SK-N-SH treated with all-trans-retinoic acid at 6 μM for 48 hours (cell line): ENCODE data around the gene PDF.

ENCODE experiments used
- ATAC-seq: fragments of 200-7000 bp; cut with Tn5 transposase; 3 replicates; pipeline ENCODE4 v1.9.1; 2020; ENCODE audit warnings: mild to moderate bottlenecking, moderate library complexity
- ARNTL ChIP-seq: fragments of 450-650 bp; formaldehyde crosslinking; IDR thresholded peaks from 2 replicates; pipeline ENCODE4 v1.5.0; 2020; ENCODE audit warnings: low read depth, mild to moderate bottlenecking, moderate library complexity, borderline replicate concordance
- BACH2 ChIP-seq: fragments of 250-450 bp; sonication (Bioruptor Pico); IDR thresholded peaks from 2 replicates; pipeline ENCODE4 v1.9.0; 2021; ENCODE audit warnings: mild to moderate bottlenecking, borderline replicate concordance
- CSDC2 ChIP-seq: fragments of 250-450 bp; sonication (Bioruptor Pico); IDR thresholded peaks from 2 replicates; pipeline ENCODE4 v1.5.0; 2020; ENCODE audit warnings: mild to moderate bottlenecking, moderate library complexity
- ESRRG ChIP-seq: fragments of 250-450 bp; sonication (Bioruptor Pico); IDR thresholded peaks from 2 replicates; pipeline ENCODE4 v1.6.1; 2021; ENCODE audit warnings: mild to moderate bottlenecking
- GLIS3 ChIP-seq: fragments of 250-450 bp; sonication (Bioruptor Pico); IDR thresholded peaks from 2 replicates; pipeline ENCODE4 v1.5.0; 2020; ENCODE audit warnings: mild to moderate bottlenecking, moderate library complexity
- ISL1 ChIP-seq: fragments of 250-450 bp; sonication (Bioruptor Pico); IDR thresholded peaks from 2 replicates; pipeline ENCODE4 v2.1.2; 2022; ENCODE audit warnings: mild to moderate bottlenecking, moderate library complexity
- OSR1 ChIP-seq: fragments of 250-450 bp; sonication (Bioruptor Pico); IDR thresholded peaks from 2 replicates; pipeline ENCODE4 v1.8.0; 2022; ENCODE audit warnings: moderate library complexity, mild to moderate bottlenecking, inconsistent platforms
- POU6F1 ChIP-seq: fragments of 250-450 bp; sonication (Bioruptor Pico); IDR thresholded peaks from 2 replicates; pipeline ENCODE4 v1.8.0; 2021; ENCODE audit warnings: low read depth, mild to moderate bottlenecking, moderate library complexity, borderline replicate concordance
- PPARA ChIP-seq: fragments of 250-450 bp; sonication (Bioruptor Pico); IDR thresholded peaks from 2 replicates; pipeline ENCODE4 v1.5.0; 2020; ENCODE audit warnings: mild to moderate bottlenecking, borderline replicate concordance
- RARB ChIP-seq: fragments of 250-450 bp; sonication (Bioruptor Pico); IDR thresholded peaks from 2 replicates; pipeline ENCODE4 v1.8.0; 2021; ENCODE audit warnings: mild to moderate bottlenecking, moderate library complexity
- SNAI2 ChIP-seq: fragments of 250-450 bp; sonication (Bioruptor Pico); IDR thresholded peaks from 2 replicates; pipeline ENCODE4 v1.5.0; 2020; ENCODE audit warnings: mild to moderate bottlenecking, moderate library complexity
- TCF4 ChIP-seq: fragments of 250-450 bp; sonication (Bioruptor Pico); IDR thresholded peaks from 2 replicates; pipeline ENCODE4 v1.8.0; 2021; ENCODE audit warnings: mild to moderate bottlenecking, moderate library complexity, borderline replicate concordance
- TOX ChIP-seq: fragments of 250-450 bp; sonication (Bioruptor Pico); IDR thresholded peaks from 2 replicates; pipeline ENCODE4 v1.8.0; 2021; ENCODE audit warnings: mild to moderate bottlenecking, moderate library complexity, borderline replicate concordance
- TSHZ2 ChIP-seq: fragments of 250-450 bp; sonication (Bioruptor Pico); IDR thresholded peaks from 2 replicates; pipeline ENCODE4 v1.5.0; 2020; ENCODE audit warnings: mild to moderate bottlenecking, moderate library complexity
- ZC3H10 ChIP-seq: fragments of 250-450 bp; sonication (Bioruptor Pico); IDR thresholded peaks from 2 replicates; pipeline ENCODE4 v1.5.1; 2021; ENCODE audit warnings: mild to moderate bottlenecking, moderate library complexity
- ZFP3 ChIP-seq: fragments of 250-450 bp; sonication (Bioruptor Pico); IDR thresholded peaks from 2 replicates; pipeline ENCODE4 v1.5.0; 2020; ENCODE audit warnings: mild to moderate bottlenecking, moderate library complexity
- ZFP30 ChIP-seq: fragments of 450-650 bp; formaldehyde crosslinking; IDR thresholded peaks from 2 replicates; pipeline ENCODE4 v1.5.0; 2022; ENCODE audit warnings: mild to moderate bottlenecking, moderate library complexity
- ZNF565 ChIP-seq: fragments of 450-650 bp; formaldehyde crosslinking; conservative IDR thresholded peaks from 2 replicates; pipeline ENCODE4 v1.5.0; 2020; ENCODE audit warnings: low read depth, mild to moderate bottlenecking, moderate library complexity
- ZNF8 ChIP-seq: fragments of 450-650 bp; formaldehyde crosslinking; IDR thresholded peaks from 2 replicates; pipeline ENCODE4 v1.5.0; 2020; ENCODE audit warnings: mild to moderate bottlenecking, moderate library complexity
- TF ChIP-seq, protein P1 (sequence below): fragments of 250-450 bp; sonication (Bioruptor Pico); IDR thresholded peaks from 2 replicates; pipeline ENCODE4 v1.5.1; 2021; ENCODE audit warnings: mild to moderate bottlenecking, moderate library complexity
- TF ChIP-seq, protein P2 (sequence below): fragments of 250-450 bp; sonication (Bioruptor Pico); IDR thresholded peaks from 2 replicates; pipeline ENCODE4 v1.8.0; 2020; ENCODE audit warnings: mild to moderate bottlenecking, moderate library complexity, borderline replicate concordance

The PDF gene

GRCh38 chr16:69348222-69348621, 17.8 kb upstream of the PDF start (continued):
- TF ChIP-seq, protein P1, sequence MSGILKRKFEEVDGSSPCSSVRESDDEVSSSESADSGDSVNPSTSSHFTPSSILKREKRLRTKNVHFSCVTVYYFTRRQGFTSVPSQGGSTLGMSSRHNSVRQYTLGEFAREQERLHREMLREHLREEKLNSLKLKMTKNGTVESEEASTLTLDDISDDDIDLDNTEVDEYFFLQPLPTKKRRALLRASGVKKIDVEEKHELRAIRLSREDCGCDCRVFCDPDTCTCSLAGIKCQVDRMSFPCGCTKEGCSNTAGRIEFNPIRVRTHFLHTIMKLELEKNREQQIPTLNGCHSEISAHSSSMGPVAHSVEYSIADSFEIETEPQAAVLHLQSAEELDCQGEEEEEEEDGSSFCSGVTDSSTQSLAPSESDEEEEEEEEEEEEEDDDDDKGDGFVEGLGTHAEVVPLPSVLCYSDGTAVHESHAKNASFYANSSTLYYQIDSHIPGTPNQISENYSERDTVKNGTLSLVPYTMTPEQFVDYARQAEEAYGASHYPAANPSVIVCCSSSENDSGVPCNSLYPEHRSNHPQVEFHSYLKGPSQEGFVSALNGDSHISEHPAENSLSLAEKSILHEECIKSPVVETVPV (CRISPR knock-in tag): no peak
- TF ChIP-seq SNAI2 (CRISPR knock-in tag) (no peak), ZFP30 (no peak), ESRRG (no peak), TOX (CRISPR knock-in tag) (no peak)

GRCh38 chr16:69346683-69347082, 16.3 kb upstream of the PDF start:
- TF ChIP-seq, protein P1 (CRISPR knock-in tag): no peak
- TF ChIP-seq POU6F1 (CRISPR knock-in tag) (no peak), GLIS3 (CRISPR knock-in tag) (no peak), CSDC2 (CRISPR knock-in tag) (no peak), ZFP30 (no peak), ZFP3 (CRISPR knock-in tag) (no peak), TSHZ2 (CRISPR knock-in tag) (no peak), RARB (CRISPR knock-in tag) (no peak), ARNTL (CRISPR knock-in tag) (no peak), OSR1 (CRISPR knock-in tag) (no peak), ZC3H10 (CRISPR knock-in tag) (no peak), BACH2 (CRISPR knock-in tag) (no peak), ISL1 (CRISPR knock-in tag) (no peak), ESRRG (no peak), TCF4 (CRISPR knock-in tag) (no peak), ZNF8 (no peak), TOX (CRISPR knock-in tag) (no peak), ZNF565 (no peak)
- TF ChIP-seq, protein P2, sequence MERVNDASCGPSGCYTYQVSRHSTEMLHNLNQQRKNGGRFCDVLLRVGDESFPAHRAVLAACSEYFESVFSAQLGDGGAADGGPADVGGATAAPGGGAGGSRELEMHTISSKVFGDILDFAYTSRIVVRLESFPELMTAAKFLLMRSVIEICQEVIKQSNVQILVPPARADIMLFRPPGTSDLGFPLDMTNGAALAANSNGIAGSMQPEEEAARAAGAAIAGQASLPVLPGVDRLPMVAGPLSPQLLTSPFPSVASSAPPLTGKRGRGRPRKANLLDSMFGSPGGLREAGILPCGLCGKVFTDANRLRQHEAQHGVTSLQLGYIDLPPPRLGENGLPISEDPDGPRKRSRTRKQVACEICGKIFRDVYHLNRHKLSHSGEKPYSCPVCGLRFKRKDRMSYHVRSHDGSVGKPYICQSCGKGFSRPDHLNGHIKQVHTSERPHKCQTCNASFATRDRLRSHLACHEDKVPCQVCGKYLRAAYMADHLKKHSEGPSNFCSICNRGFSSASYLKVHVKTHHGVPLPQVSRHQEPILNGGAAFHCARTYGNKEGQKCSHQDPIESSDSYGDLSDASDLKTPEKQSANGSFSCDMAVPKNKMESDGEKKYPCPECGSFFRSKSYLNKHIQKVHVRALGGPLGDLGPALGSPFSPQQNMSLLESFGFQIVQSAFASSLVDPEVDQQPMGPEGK (CRISPR knock-in tag): no peak
- ATAC-seq: no peak; the same call in 2 of the 3 replicates

GRCh38 chr16:69345923-69346322, 15.5 kb upstream of the PDF start:
- TF ChIP-seq, protein P2 (CRISPR knock-in tag): no peak
- TF ChIP-seq TOX (CRISPR knock-in tag) (no peak), PPARA (CRISPR knock-in tag) (no peak), OSR1 (CRISPR knock-in tag) (no peak), GLIS3 (CRISPR knock-in tag) (no peak), BACH2 (CRISPR knock-in tag) (no peak)
- TF ChIP-seq, all 23 proteins: peak for 0
- no peak for ATAC-seq
